ENCODE measurements around the gene CRTC1.

CRTC1 gene

GRCh38 chr19:18746401-18747325, 63.2 kb downstream of the CRTC1 start:
- no peak for DNase-seq (ENCODE audit: low spot score)

- DNase-seq (ENCODE audit: low spot score), result no peak
Observed at GRCh38 chr19:18749362-18750231, 66.1 kb downstream of the CRTC1 start.

GRCh38 chr19:18750295-18750970, 67.0 kb downstream of the CRTC1 start:
- DNase-seq (ENCODE audit: low spot score), result no peak

- no peak for DNase-seq (ENCODE audit: low spot score)
Observed at GRCh38 chr19:18751571-18751970, 68.1 kb downstream of the CRTC1 start.

- DNase-seq (ENCODE audit: low spot score), result no peak
Observed at GRCh38 chr19:18754501-18754900, 71.0 kb downstream of the CRTC1 start.

- DNase-seq (ENCODE audit: low spot score), result no peak
Observed at GRCh38 chr19:18756896-18757295, 73.4 kb downstream of the CRTC1 start.

GRCh38 chr19:18759304-18759994, 76.0 kb downstream of the CRTC1 start:
- no peak for DNase-seq (ENCODE audit: low spot score)

GRCh38 chr19:18759995-18760426, 76.5 kb downstream of the CRTC1 start:
- no peak for DNase-seq (ENCODE audit: low spot score)

GRCh38 chr19:18760440-18761383, 77.2 kb downstream of the CRTC1 start:
- no peak for DNase-seq (ENCODE audit: low spot score)

GRCh38 chr19:18761531-18762110, 78.1 kb downstream of the CRTC1 start:
- no peak for DNase-seq (ENCODE audit: low spot score)

- DNase-seq (ENCODE audit: low spot score), result no peak
Observed at GRCh38 chr19:18762125-18763023, 78.9 kb downstream of the CRTC1 start.

- peak; percentile 92 for DNase-seq (ENCODE audit: low spot score)
Observed at GRCh38 chr19:18763674-18764590, 80.5 kb downstream of the CRTC1 start.

- DNase-seq (ENCODE audit: low spot score), result peak; percentile 62
Observed at GRCh38 chr19:18764591-18765051, 81.1 kb downstream of the CRTC1 start.

GRCh38 chr19:18765224-18765623, 81.7 kb downstream of the CRTC1 start:
- no peak for DNase-seq (ENCODE audit: low spot score)

GRCh38 chr19:18768046-18768771, 84.7 kb downstream of the CRTC1 start:
- DNase-seq (ENCODE audit: low spot score), result no peak

- no peak for DNase-seq (ENCODE audit: low spot score)
Observed at GRCh38 chr19:18768997-18769891, 85.8 kb downstream of the CRTC1 start.

All from GM03348 (cell line).